GM23248 (cell line): ENCODE results near the gene OR10P1.

Source experiments
- EZH2 ChIP-seq: fragments of 200-600 bp; sonication (generic); IDR thresholded peaks from 2 replicates; pipeline ENCODE4 v1.6.1; 2018; ENCODE audit warnings: antibody characterized with exemption, mild to moderate bottlenecking; ENCODE audit not compliant: insufficient read depth, poor library complexity, severe bottlenecking
- EZH2phosphoT487 ChIP-seq: fragments of 200-600 bp; sonication (generic); IDR thresholded peaks from 2 replicates; pipeline ENCODE4 v1.6.1; 2018; ENCODE audit warnings: antibody characterized with exemption, moderate library complexity, mild to moderate bottlenecking, low read depth; ENCODE audit not compliant: insufficient read depth

- no peak for TF ChIP-seq EZH2phosphoT487
- no peak for TF ChIP-seq EZH2
Observed at GRCh38 chr12:55631733-55632132, 5.0 kb upstream of the OR10P1 start.
